Keratinocyte (primary cell): Measurements from ENCODE around the gene TBC1D3B. TPM values are rescaled to one million over a fixed set of nuclear protein-coding genes. Genes with fewer than 3 reads are reported as not detected.

Source experiments
- DNase-seq: peaks from one replicate; pipeline ENCODE4 v3.0.0-alpha.2; 2011; ENCODE audit warnings: low read depth, missing footprints, low spot score
- FAIRE-seq: peaks from 2 replicates; lab custom pipeline; 2011; peaks lifted over from hg19 to GRCh38; lab: Jason Lieb, UNC
- H2AFZ ChIP-seq: 2 replicates; pipeline ENCODE4 v1.6.0; 2012; ENCODE audit warnings: low read length, control low read depth, inconsistent platforms; ENCODE audit not compliant: control insufficient read depth
- H3K27ac ChIP-seq: 2 replicates; pipeline ENCODE4 v1.5.1; 2011; ENCODE audit warnings: low read length; ENCODE audit not compliant: control insufficient read depth, insufficient read depth
- H3K27me3 ChIP-seq: 3 replicates; pipeline ENCODE4 v1.6.0; 2011; ENCODE audit warnings: low read length; ENCODE audit not compliant: control insufficient read depth, insufficient read depth; ENCODE audit errors: extremely low read depth
- H3K36me3 ChIP-seq, 2 experiments: 2 replicates in 1 of 2; 3 replicates in 1 of 2; pipeline ENCODE4 v1.5.1; 2011; ENCODE audit warnings: low read length in 2 of 2, mild to moderate bottlenecking in 1 of 2; ENCODE audit not compliant: control insufficient read depth in 2 of 2, insufficient read depth in 2 of 2; ENCODE audit errors: extremely low read depth in 1 of 2
- H3K4me1 ChIP-seq: 3 replicates; pipeline ENCODE4 v1.5.1; 2011; ENCODE audit warnings: low read length; ENCODE audit not compliant: control insufficient read depth, insufficient read depth; ENCODE audit errors: extremely low read depth
- H3K4me2 ChIP-seq: 3 replicates; pipeline ENCODE4 v1.6.0; 2011; ENCODE audit warnings: low read depth, low read length; ENCODE audit not compliant: control insufficient read depth, insufficient read depth; ENCODE audit errors: extremely low read depth
- H3K4me3 ChIP-seq, 3 experiments: fragments of 200-600 bp in 1 of 3; sonication (generic) in 1 of 3; 2 replicates in 2 of 3; 3 replicates in 1 of 3; pipeline ENCODE4 v1.5.1; 2011 to 2016; ENCODE audit warnings: low read length in 3 of 3, mild to moderate bottlenecking in 3 of 3, control low read depth in 2 of 3, inconsistent platforms in 1 of 3, low read depth in 1 of 3, mixed read lengths in 1 of 3, mixed run types in 1 of 3, moderate library complexity in 1 of 3; ENCODE audit not compliant: control insufficient read depth in 2 of 3, insufficient read depth in 2 of 3; ENCODE audit errors: extremely low read depth in 1 of 3
- H3K79me2 ChIP-seq: 2 replicates; pipeline ENCODE4 v1.6.0; 2012; ENCODE audit warnings: low read length; ENCODE audit not compliant: control insufficient read depth, insufficient read depth
- H3K9ac ChIP-seq: 3 replicates; pipeline ENCODE4 v1.6.0; 2011; ENCODE audit warnings: low read length; ENCODE audit not compliant: control insufficient read depth, insufficient read depth; ENCODE audit errors: extremely low read depth
- H3K9me1 ChIP-seq: 3 replicates; pipeline ENCODE4 v1.6.0; 2011; ENCODE audit warnings: low read length; ENCODE audit not compliant: control insufficient read depth, insufficient read depth; ENCODE audit errors: extremely low read depth
- H3K9me3 ChIP-seq: 2 replicates; pipeline ENCODE4 v1.5.1; 2012; ENCODE audit warnings: low read depth, low read length; ENCODE audit not compliant: control insufficient read depth
- H4K20me1 ChIP-seq: 3 replicates; pipeline ENCODE4 v1.6.0; 2011; ENCODE audit warnings: low read length; ENCODE audit not compliant: control insufficient read depth, insufficient read depth; ENCODE audit errors: extremely low read depth
- CTCF ChIP-seq, 3 experiments: IDR thresholded peaks in 1 of 3; conservative IDR thresholded peaks in 1 of 3; optimal IDR thresholded peaks in 1 of 3; 2 replicates in 2 of 3; 3 replicates in 1 of 3; pipeline versions ENCODE3 to v1.5.1; 2011; ENCODE audit warnings: low read length in 3 of 3, mild to moderate bottlenecking in 3 of 3, moderate library complexity in 2 of 3, control low read depth in 1 of 3, inconsistent platforms in 1 of 3; ENCODE audit not compliant: insufficient read depth in 2 of 3; ENCODE audit errors: extremely low read depth in 1 of 3
- EZH2 ChIP-seq: IDR thresholded peaks from one replicate; pipeline ENCODE4 v1.6.1; 2012; ENCODE audit warnings: inconsistent platforms, mild to moderate bottlenecking, low read length, moderate library complexity
- dilution Hi-C: fragments of 300-500 bp; cut with MboI; formaldehyde crosslinking; loops from one replicate; pipeline ENCODE4 v1.7.0; 2020; ENCODE audit warnings: low sequenced_read_pairs; ENCODE audit not compliant: extremely low pct_ligation_motif_present
- polyA plus RNA-seq, 5 experiments: library from polyadenylated mRNA; depleted of rRNA in 3 of 5; stranded (reverse) in 3 of 5; stranded (forward) in 1 of 5; unstranded in 1 of 5; fragments of >200 nt; gene quantifications; 1 replicate in 1 of 5; 2 replicates in 3 of 5; 3 replicates in 1 of 5; pipeline versions ENCODE4 v1.2.1 to v1.2.3, GENCODE V29; 2011 to 2012; ENCODE audit warnings: missing spikeins in 2 of 5, low read depth in 1 of 5, low replicate concordance in 1 of 5

Gene TBC1D3B
- polyA plus RNA-seq, 1 donor (not counting 4 experiments of a cell fraction or from before 2014, with no cell fraction given): 0.71 TPM

- no peaks in the 10 kb centered on the region for H3K79me2 ChIP-seq
- TF ChIP-seq EZH2: no peak
- TF ChIP-seq CTCF (optimal IDR thresholded peaks at IDR 0.05 in 1 of 3, IDR thresholded peaks at IDR 0.05 in 1 of 3, conservative IDR thresholded peaks at IDR 0.05 in 1 of 3; ENCODE audit: extremely low read depth in 1 of 3, insufficient read depth in 2 of 3, low read length in 3 of 3): no peak
- no peaks in the 10 kb centered on the region for H3K36me3 ChIP-seq
- H3K27ac ChIP-seq: no peak overlapping the region
- no peak overlapping the region for H3K4me2 ChIP-seq
- no peaks in the 10 kb centered on the region for H3K4me1 ChIP-seq
- H4K20me1 ChIP-seq: no peaks in the 10 kb centered on the region
- H3K9ac ChIP-seq: no peak overlapping the region
- no peaks in the 10 kb centered on the region for H3K9me3 ChIP-seq
- DNase-seq (no peak), FAIRE-seq (no peak)
- no peak overlapping the region for H2AFZ ChIP-seq
- H3K4me3 ChIP-seq: no peak overlapping the region
- no peaks in the 10 kb centered on the region for H3K9me1 ChIP-seq
- dilution Hi-C loops: no loop called here
- no peaks in the 10 kb centered on the region for H3K27me3 ChIP-seq
Observed at GRCh38 chr17:36118477-36119353, 57.7 kb downstream of the TBC1D3B start.

GRCh38 chr17:36117505-36118382 lies 58.7 kb downstream of the TBC1D3B start:
- Histone ChIP-seq H4K20me1 (no peaks in the 10 kb centered on the region), H3K9me3 (no peaks in the 10 kb centered on the region), H3K79me2 (no peaks in the 10 kb centered on the region), H3K27me3 (no peaks in the 10 kb centered on the region), H3K4me1 (no peaks in the 10 kb centered on the region), H3K4me2 (no peak overlapping the region), H3K9me1 (no peaks in the 10 kb centered on the region), H2AFZ (no peak overlapping the region), H3K36me3 (no peaks in the 10 kb centered on the region), H3K4me3 (no peak overlapping the region), H3K9ac (no peak overlapping the region), H3K27ac (no peak overlapping the region)
- no peak for FAIRE-seq
- dilution Hi-C loops: no loop called here
- DNase-seq: no peak
- TF ChIP-seq EZH2: no peak

Other genes starting within 250 kb of the TBC1D3B start
- 0.40 to 1.1 TPM (median 0.87 TPM) in 3 replicates for gene RDM1, start 245.9 kb downstream of the TBC1D3B start, polyA plus RNA-seq
- not detected in 3 replicates for gene LYZL6, start 232.9 kb downstream of the TBC1D3B start, polyA plus RNA-seq
- not detected in 3 replicates for gene CCL16, start 195.1 kb downstream of the TBC1D3B start, polyA plus RNA-seq
- not detected in 3 replicates for gene CCL14, start 189.9 kb downstream of the TBC1D3B start, polyA plus RNA-seq
- gene CCL15, start 175.1 kb downstream of the TBC1D3B start, polyA plus RNA-seq: not detected in 3 replicates
- not detected in 3 replicates for gene CCL23, start 158.7 kb downstream of the TBC1D3B start, polyA plus RNA-seq
- gene CCL18, start 112.4 kb downstream of the TBC1D3B start, polyA plus RNA-seq: not detected in 3 replicates
- 0.48 TPM in 1 of 3 replicates, not detected in the others for gene CCL3, start 86.5 kb downstream of the TBC1D3B start, polyA plus RNA-seq
- gene CCL4, start 72.8 kb downstream of the TBC1D3B start, polyA plus RNA-seq: 0.21 TPM in 1 of 3 replicates, not detected in the others
- gene CCL3L1, start 20.1 kb upstream of the TBC1D3B start, polyA plus RNA-seq: not detected in 3 replicates
- 0.23 TPM in 1 of 3 replicates, not detected in the others for gene CCL4L2, start 34.4 kb upstream of the TBC1D3B start, polyA plus RNA-seq
- 0.03 TPM in 1 of 3 replicates, not detected in the others for gene TBC1D3I, start 87.9 kb upstream of the TBC1D3B start, polyA plus RNA-seq
- gene TBC1D3G, start 147.2 kb upstream of the TBC1D3B start, polyA plus RNA-seq: not detected in 3 replicates
- not detected in 3 replicates for gene TBC1D3H, start 211.8 kb upstream of the TBC1D3B start, polyA plus RNA-seq